Activated T-cell treated with anti-CD3 and anti-CD28 coated beads for 48 hours (primary cell): ENCODE data around the gene TGFA.

Experiments used
- DNase-seq: peaks from one replicate; pipeline ENCODE4 v3.0.0-alpha.2; 2020; ENCODE audit warnings: low read depth

TGFA gene

DNA sequence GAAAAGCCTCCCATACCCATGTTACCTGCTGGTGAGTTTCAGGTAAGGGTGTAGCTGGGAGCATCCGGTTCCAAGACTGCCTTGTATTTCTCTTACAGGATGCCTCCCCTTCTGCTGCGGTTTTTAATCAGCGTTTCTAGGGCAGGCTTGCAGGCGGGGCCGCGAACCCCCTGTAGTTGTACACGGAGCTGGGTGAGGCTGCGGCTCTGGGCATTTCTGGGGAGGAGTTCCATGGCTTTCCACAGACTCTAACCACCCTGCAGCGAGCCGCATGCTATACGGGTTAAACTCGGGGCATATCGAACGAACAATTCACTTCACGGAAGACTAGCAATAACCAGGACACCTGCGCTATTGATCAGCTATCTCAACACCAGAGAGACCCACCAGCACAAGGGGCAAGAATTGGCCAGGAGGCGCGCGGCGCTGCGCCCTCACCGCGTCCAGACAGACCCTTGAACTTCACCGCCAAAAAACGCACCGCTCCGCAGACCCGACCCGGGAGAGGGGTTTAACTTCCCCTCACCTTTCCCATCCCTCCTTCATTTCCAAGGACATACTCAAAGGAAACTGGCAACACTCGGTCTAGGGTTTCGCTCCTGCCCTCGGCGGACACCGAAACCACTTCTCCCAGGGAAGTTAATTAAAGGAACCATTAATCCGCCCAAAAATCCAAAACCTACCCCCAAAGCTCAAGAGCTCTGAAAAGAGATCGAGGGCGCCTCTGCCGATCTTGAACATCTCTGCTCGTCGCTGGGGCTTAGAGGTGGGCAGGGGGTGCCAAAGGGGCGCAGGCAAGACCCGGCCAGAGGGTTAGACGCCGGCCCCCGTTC lies 909 bp downstream of the TGFA start:
- DNase-seq = no peak

DNA sequence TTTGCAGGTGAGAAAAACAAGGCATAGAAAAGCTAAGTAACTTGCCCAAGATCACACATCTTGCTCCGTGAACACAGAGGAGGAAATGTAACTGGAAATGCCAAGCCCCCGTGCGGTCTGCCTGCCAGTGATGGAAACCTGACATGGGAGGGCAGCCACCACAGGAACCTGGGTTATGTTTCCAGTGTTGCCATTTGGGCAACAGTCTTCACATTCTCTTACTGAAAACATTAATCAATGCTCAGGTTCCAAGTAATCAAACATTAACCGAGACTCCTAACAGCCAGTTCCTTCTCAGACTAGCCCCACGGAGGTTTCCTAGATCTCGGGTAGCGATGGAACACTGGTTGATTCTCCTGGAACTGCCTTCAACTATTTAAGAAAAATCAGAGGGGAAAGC lies 2.5 kb downstream of the TGFA start:
- no peak for DNase-seq

DNA sequence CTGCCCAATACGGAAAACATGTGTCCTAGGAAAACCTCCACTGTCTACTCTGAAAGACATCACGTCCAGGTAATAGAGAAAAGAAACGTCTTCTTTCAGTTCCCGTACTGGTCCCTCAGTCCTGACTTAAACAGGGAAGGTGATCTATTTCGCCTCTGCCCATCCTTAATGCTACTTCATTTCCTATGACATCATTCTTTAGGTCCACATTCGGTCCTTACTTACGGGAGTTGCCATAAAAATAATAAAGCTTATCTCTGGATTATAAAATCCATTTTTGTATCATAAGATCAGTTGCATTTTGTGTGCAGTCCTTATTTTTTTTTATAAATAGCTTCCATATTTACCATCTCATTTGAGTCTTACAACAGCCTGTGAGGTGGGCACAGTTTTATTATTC lies 3.7 kb downstream of the TGFA start:
- DNase-seq = no peak

DNA sequence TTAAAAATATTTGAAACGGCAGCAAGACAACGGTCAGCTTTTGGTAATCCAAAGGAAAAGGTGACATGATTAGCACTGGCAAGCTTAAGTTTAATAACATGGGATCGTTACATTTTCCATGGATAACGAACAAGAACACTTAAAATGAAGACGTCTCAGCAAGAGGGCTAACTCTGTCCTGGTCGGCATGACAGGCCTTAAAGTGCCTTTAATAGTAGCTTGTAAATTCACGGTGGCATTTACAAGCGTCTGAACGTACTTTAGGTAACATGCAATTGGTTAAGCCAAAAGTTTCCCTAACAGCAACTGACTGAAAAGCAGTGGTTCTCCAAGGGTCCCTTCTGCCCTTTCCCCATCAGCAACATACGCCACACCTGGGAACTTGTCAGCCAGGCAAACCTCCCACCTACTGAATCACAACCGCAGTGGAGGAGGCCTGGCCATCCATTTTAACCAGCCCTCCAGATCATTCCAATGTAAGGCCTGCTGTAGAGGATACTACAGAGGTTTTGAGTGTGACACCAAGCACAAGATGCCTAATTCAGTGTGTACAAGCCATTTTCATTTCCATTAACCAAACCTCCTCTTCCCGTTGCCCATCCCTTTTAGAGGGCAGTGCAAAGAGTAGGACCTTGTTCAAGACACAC lies 4.4 kb downstream of the TGFA start:
- no peak for DNase-seq

DNA sequence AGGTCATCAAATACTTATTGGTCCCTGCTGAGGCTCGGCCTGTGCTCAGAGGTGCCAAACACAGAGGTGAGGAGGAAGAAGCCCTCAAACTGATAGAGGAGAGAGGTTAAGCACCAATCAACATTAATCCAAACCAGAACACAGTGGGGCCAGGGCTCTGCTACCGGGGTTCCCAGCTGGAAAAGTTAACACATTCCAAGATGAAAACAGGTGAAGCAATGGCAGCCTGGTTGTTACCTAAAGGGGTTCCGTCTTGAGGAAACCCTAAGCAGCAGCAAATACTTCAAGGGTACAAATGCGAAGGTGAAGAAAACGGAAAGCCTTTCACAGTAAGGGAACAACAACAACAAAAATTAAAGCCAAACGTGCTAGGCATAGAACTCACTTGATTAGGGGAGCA lies 5.4 kb downstream of the TGFA start:
- DNase-seq = no peak

DNA sequence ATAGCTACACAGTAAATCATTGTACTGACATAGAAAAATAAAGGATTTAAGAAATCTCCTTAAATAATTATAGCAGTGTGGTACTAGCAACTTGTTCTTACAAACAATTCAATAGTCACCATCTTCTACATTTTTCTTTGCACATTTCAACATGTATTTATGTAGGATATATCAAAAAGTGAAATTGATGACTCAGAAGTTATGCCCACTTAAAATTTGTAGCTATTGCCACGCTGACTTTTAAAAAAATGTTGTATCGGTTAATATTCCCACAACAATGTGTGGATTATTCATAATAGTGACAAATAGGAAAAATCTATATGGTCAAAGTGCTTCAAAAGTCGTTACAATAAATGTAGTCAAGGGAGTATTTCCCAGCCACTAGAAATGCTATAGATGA lies 6.7 kb downstream of the TGFA start:
- DNase-seq = no peak

DNA sequence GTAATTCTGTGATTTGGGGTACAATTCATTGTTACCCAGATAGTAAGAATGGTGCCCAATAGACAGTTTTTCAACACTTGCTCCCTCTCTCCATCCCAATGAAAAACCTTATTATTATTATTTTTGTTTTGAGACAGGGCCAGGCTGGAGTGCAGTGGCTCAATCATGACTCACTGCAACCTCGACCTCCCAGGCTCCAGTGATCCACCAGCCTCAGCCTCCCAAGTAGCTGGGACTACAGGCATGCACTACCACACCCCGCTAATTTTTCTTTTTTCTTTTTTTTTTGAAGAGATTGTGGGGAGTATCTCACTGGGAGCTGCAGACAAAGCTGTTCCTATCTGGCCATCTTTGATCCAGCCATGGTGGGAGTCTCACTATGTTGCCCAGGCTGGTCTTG lies 7.2 kb downstream of the TGFA start:
- DNase-seq = no peak

DNA sequence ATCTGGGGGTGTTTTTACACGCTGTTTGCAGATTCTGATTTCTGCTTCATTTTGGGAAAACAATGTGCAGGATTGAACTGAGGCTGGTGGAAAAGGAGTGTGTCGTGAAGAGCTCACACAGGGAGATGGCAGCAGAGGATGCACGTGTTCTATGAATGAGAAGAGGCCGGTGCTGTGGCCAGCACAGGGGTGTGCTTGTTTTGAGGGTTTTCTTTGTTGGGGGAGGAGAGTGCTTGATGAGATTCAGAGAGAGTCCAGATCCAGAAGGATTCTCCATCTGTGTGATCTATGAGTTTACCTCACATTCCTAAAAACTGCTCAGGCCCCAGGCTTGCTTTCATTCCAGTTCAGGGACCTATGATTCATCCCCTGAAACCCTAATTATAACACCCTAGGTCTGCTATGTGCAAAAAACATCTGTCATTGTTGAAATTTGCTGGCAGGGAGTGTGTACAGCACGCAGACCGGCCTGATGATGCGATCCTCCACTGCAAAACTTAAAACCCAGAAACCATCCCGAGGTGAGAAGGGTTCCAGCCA lies 12.1 kb downstream of the TGFA start:
- DNase-seq = no peak

DNA sequence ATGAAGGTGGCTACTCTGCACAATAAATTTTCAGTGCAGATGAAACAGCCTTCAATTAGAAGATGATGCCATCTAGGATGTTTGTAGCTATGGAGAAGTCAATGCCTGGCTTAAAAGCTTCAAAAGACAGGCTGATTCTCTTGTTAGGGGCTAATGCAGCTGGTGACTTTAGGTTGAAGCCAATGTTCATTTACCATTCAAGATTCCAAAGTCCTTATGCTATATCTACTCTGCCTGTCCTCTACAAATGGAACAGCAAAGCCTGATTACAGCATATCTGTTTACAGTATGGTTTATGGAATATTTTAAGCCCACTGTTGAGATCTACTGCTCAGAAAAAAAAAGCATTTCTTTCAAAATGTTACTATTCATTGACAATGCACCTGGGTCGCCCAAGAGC lies 15.8 kb downstream of the TGFA start:
- no peak for DNase-seq

DNA sequence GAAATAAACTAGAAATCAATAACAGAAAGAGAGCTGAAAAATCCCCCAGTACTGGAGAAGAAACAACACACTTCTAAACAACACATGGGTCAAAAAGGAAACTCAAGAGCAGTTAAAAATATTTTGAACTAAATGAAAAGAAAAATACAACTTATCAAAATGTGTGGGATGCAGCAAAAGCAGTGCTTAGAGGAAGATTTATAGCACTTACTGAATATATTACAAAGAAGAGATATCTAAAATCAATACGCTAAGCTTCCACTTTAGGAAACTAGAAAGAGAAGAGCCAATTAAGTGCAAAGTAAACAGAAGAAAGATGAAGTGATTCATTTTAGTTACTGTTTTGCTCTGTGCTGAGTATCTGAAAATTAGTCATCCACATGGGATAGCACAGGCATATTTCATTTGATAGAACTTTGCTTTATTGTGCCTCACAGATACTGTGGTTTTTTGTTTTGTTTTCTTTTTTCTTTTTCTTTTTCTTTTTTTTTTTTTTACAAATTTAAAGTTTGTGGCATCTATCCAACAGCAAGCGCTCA lies 17.0 kb downstream of the TGFA start:
- DNase-seq = no peak

DNA sequence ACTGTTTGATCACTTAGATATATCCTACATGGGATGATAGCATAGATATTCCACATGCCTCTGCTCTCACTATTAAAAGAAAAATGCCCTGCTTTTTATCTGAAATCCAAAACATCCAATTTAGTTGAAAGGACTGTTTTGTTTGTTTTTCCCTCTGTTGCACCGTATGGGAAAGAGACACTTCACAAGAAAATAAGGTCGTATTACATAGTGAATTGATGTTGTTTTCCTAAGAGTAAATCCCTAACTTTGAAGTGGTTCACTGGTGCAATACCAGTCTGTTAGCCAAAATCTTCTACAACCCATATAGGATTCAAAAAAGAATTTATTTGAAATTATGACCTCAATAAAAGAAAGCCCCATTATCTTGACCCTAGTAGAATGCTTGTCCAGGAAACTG lies 18.1 kb downstream of the TGFA start:
- no peak for DNase-seq

DNA sequence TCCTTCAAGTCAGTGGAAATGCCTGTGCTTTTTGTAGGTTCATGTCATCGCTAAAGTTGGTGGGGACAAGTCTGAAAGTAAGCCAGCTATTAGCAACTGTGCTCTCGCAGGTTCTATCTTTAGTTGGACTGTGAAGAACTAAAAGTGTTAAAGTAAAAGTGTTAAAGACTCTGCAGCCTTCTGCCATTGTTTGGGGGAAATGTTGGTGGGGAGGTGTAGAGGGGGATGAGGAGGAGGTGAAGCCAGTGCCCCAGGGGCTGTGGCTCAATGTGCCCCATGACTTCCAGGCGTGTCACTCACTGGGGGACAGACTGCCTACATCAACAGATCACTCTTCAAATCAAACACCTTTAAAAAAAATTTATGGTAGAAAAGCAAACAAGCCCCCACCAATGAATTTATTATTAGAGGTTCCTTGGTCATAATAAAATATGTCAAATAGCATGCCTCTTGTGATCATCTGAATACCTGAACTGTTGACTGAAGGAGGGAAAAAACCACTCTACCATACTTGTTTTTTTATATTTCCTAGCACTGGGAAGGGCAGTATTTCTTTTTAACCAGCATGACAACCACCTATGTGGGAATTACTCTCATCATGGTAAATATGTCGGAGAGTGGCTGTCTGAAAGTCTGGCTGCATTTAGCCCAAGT lies 19.3 kb downstream of the TGFA start:
- DNase-seq = no peak

DNA sequence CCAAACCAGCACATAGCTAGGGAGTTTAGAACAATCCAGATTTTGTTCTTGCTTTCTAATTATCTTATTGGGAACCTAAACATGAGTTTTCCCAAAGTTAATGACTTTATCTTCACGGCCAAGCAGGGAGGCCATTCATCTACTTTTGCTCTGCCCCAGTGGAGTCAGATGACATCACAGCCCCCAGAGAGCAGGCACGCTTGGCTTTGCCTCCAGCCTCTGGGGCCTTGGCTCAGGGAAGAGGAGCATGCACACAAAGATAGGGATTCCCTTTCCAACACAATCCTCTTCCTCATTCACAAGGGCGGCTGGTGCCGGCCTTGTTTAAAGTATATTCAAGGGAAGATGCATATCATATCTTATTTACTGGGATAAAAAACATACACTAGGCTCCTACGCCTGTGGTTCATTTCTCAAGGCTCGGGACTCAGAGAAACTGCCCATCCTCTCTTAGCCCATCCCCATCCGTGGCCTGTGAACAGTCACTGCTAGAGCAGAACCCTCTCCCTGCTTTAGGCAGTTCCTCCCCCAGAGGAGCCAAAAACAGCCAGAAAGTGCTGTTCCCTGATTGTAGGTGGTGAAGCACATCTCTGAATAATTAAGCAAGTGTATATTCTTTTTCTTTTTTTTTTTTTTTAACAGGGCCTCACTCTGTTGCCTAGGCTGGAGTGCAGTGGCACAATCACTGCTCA lies 21.2 kb downstream of the TGFA start:
- DNase-seq = no peak

DNA sequence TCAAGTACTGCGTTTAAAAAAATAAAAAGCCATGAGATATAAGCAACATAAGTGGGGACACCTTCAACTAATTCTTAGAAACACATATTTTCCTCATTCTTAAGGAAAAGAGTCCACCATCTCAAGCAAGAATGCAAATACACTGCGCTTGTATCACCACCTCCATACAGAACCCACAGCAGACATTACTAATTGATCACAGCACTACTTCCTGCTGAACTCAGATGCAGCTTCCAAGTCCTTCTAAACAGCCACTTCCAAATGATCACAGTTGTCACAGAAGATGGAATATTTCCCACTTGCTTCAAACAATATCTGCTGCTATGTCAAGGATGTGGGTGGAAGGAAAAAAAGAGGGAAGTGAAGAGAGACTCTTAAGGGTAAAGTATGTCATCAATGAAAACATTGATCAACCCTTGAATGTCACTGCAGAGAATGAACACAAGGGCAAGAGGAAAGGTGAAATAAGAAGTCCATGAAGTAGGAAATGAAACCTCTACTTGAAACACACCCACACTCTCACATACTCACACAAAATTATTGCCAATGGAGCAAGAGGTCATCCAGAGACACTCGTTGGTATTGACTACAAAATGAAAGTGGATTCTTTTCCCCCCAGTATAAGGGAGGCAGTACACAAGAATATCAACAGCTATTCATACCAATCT lies 22.1 kb downstream of the TGFA start:
- no peak for DNase-seq

DNA sequence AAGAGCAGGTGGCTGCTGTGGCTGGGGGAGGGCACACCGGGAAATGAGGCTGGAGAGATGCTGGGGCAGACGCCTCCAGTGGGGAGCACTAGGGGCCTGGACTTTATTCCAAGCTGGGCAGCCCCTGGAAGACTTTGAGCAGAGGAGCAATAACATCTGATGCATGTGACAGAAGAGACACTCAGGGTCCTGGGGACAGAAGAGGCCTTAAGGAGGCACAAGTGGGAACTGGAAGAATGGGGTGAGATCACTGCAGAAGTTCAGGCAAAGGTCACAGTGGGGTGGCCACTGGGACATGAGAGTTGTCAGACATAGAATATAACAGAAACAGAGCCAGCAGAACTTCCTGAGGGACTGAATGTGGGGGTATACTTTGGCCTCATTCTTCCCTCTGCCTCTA lies 24.0 kb downstream of the TGFA start:
- no peak for DNase-seq

DNA sequence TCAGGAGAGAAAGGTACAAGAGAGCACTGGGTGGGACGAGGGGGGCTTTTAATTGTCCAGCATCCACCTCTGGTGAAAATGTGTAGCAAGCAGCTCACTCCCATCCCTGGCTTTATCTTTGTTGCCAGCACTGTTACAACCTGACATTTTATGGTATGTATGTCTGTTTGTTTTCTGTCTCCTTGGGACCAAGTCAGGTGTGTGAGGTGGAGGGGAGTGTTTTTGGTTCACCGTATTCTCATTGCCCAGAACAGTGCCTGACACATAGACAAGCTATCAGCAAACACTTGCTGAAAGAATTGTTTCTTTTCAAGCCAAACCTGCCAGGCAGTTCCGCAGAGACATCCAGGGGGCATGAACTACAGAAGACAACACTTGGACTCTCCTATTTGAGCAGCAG lies 24.7 kb downstream of the TGFA start:
- no peak for DNase-seq

DNA sequence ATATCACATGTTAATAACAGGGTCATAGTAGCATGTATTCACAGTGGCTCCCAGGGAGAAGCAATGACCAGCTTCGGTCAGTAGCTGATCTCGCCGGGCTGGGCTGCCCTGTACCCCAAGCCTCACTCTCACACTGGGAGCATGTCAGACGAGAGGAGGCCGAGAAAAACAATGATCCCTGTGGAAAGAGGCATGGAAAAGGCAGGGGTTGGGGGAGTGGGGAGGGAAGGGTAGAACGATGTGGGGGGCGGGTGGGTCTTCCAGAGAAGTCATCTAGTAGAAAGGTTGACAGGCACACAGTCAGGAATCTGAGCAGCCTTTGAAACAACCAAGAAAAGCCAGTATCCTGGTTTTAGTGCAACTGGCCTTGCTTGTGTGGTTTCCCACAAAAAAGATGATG lies 25.4 kb downstream of the TGFA start:
- DNase-seq = no peak

DNA sequence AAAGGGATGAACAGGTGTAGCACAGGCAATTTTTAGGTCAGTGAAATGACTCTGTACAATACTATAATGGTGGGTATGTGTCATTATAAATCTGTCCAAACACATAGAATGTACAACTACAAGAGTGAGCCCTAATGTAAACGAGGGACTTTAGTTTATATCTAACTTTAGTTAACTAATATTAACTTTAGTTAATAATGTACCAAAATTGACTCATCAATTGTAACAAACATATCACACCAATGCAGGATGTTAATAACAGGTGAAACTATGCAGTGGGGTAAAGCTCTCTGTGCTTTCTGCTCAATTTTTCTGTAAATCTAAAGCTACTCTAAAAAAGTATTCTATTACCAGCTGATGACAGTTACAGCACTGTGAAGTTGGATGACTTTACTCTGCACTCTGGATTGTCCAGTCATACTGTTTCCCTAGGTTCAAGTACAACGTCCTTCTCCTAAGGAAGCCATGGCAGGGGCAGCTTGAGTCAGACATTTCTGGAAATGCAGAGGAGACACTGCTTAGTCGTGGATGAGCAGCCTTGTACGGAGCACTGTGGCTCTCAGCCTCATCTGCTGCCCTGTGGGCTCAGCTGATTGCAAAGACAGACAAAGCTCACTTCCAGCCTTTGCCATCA lies 26.1 kb downstream of the TGFA start:
- no peak for DNase-seq

DNA sequence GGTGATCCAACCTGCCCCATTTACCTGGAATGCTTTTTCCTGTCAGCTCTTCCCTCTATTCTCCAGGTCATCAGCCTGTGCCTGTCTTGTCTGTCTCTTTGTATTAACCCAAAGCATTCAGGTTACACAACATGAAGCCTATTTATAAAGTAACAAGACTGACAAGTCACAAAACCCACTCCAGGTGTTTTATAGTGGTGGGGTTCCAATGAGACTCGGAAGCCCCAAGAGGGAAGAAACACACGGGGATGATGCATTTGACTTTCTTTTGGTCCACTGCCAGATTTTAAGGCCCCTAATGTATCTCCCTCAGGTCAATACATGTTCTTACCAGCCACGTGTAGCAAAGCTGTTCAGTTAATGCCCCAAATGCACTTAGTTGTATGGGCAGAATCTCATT lies 27.5 kb downstream of the TGFA start:
- DNase-seq = no peak

DNA sequence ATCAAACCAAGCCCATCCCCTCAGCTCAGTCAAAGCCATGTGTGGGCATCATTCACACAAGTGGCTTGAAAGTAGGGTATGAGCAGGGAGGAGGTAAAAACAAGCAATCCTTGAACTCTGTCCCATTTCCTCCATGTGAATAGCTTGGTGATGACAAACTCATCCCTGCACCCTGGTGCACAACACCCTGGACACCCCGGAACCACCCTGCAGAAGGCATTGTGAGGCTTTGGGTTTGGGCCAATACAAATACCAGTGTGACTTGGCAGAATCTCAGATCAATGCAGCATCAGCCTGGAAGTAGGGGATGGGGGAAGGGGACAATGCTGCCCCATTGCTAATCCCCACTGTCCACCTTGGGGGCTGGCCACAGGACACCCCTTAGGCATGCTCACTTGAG lies 28.6 kb downstream of the TGFA start:
- DNase-seq = no peak
